CD14-positive monocyte (primary cell): ENCODE results near the gene UNC5C. TPM values are rescaled to one million over a fixed set of nuclear protein-coding genes. Genes with fewer than 3 reads are reported as not detected.

Experiments used
- DNase-seq, 3 donors: peaks; one replicate each; pipeline ENCODE4 v3.0.0-alpha.2; 2011 to 2022
- H2AFZ ChIP-seq: 2 replicates; pipeline ENCODE4 v1.6.0; 2012; ENCODE audit warnings: mild to moderate bottlenecking, low read depth, low read length, inconsistent platforms; ENCODE audit not compliant: insufficient read depth, poor library complexity, severe bottlenecking
- H3K27ac ChIP-seq, 2 donors: 1 replicate in 1 of 2; 2 replicates in 1 of 2; pipeline ENCODE4 v1.5.1; 2012 to 2013; ENCODE audit warnings: low read length in 2 of 2, control low read depth in 1 of 2, inconsistent platforms in 1 of 2, low read depth in 1 of 2, mild to moderate bottlenecking in 1 of 2
- H3K27me3 ChIP-seq, 2 donors: one replicate each; pipeline versions ENCODE4 v1.6.0 to v1.6.1; 2011 to 2013; ENCODE audit warnings: low read length in 2 of 2; ENCODE audit not compliant: control insufficient read depth in 2 of 2, insufficient read depth in 2 of 2
- H3K36me3 ChIP-seq, 2 donors: replicated peaks in 1 of 2; 1 replicate in 1 of 2; 2 replicates in 1 of 2; pipeline versions ENCODE4 v1.5.1 to v1.6.1; 2012 to 2013; ENCODE audit warnings: low read length in 2 of 2, control low read depth in 1 of 2, inconsistent platforms in 1 of 2, mild to moderate bottlenecking in 1 of 2; ENCODE audit not compliant: insufficient read depth in 2 of 2, control insufficient read depth in 1 of 2
- H3K4me1 ChIP-seq, 2 donors: 1 replicate in 1 of 2; 2 replicates in 1 of 2; pipeline versions ENCODE4 v1.5.1 to v1.6.1; 2012 to 2013; ENCODE audit warnings: low read length in 2 of 2, control low read depth in 1 of 2, inconsistent platforms in 1 of 2, mild to moderate bottlenecking in 1 of 2, moderate library complexity in 1 of 2; ENCODE audit not compliant: insufficient read depth in 2 of 2, control insufficient read depth in 1 of 2
- H3K4me2 ChIP-seq: replicated peaks from 2 replicates; pipeline ENCODE3; 2012; ENCODE audit warnings: low read length, moderate library complexity, mild to moderate bottlenecking; ENCODE audit not compliant: poor library complexity, severe bottlenecking; ENCODE audit errors: extremely low read depth
- H3K4me3 ChIP-seq, 3 experiments: fragments of 200-600 bp in 1 of 3; sonication (generic) in 1 of 3; replicated peaks in 1 of 3; 1 replicate in 2 of 3; 2 replicates in 1 of 3; pipeline ENCODE4 v1.5.1; 2011 to 2013; ENCODE audit warnings: low read length in 3 of 3, mild to moderate bottlenecking in 3 of 3, control low read depth in 2 of 3, low read depth in 2 of 3, inconsistent platforms in 1 of 3, moderate library complexity in 1 of 3
- H3K79me2 ChIP-seq: 2 replicates; pipeline ENCODE4 v1.6.0; 2012; ENCODE audit warnings: mild to moderate bottlenecking, control low read depth, inconsistent platforms, low read length, moderate library complexity; ENCODE audit not compliant: insufficient read depth
- H3K9ac ChIP-seq: 2 replicates; pipeline ENCODE4 v1.6.0; 2017; ENCODE audit warnings: low read length, mild to moderate bottlenecking; ENCODE audit not compliant: insufficient read depth, poor library complexity, severe bottlenecking
- H3K9me3 ChIP-seq, 2 donors: replicated peaks in 1 of 2; 1 replicate in 1 of 2; 2 replicates in 1 of 2; pipeline versions ENCODE4 v1.5.1 to v1.6.1; 2012 to 2013; ENCODE audit warnings: low read length in 2 of 2, control low read depth in 1 of 2; ENCODE audit not compliant: control insufficient read depth in 1 of 2, insufficient read depth in 1 of 2
- H4K20me1 ChIP-seq: 2 replicates; pipeline ENCODE4 v1.6.0; 2012; ENCODE audit warnings: mild to moderate bottlenecking, low read length, control low read depth, moderate library complexity; ENCODE audit not compliant: insufficient read depth
- H3K27ac Mint-ChIP-seq, 7 donors: one replicate each; pipeline ENCODE4 v1.8.0; 2020; ENCODE audit warnings: mild to moderate bottlenecking in 7 of 7, mixed read lengths in 7 of 7, moderate library complexity in 6 of 7, inconsistent platforms in 2 of 7
- H3K27me3 Mint-ChIP-seq, 3 donors: one replicate each; pipeline ENCODE4 v1.8.0; 2021 to 2022; ENCODE audit warnings: low read depth in 3 of 3, mild to moderate bottlenecking in 3 of 3, mixed read lengths in 3 of 3, moderate library complexity in 3 of 3, inconsistent platforms in 1 of 3
- H3K36me3 Mint-ChIP-seq, 2 donors: one replicate each; pipeline ENCODE4 v1.8.0; 2020; ENCODE audit warnings: mixed read lengths in 2 of 2, inconsistent platforms in 1 of 2, mild to moderate bottlenecking in 1 of 2
- H3K4me1 Mint-ChIP-seq: one replicate; pipeline ENCODE4 v1.8.0; 2020; ENCODE audit warnings: mild to moderate bottlenecking, mixed read lengths
- H3K4me3 Mint-ChIP-seq, 2 donors: one replicate each; pipeline ENCODE4 v1.8.0; 2020; ENCODE audit warnings: mild to moderate bottlenecking in 2 of 2, mixed read lengths in 2 of 2, moderate library complexity in 1 of 2
- H3K9me3 Mint-ChIP-seq, 7 donors: one replicate each; pipeline ENCODE4 v1.8.0; 2020 to 2022; ENCODE audit warnings: mixed read lengths in 7 of 7, mild to moderate bottlenecking in 6 of 7, moderate library complexity in 6 of 7, inconsistent platforms in 2 of 7
- CTCF ChIP-seq: fragments of 200-600 bp; IDR thresholded peaks from one replicate; pipeline ENCODE4 v1.8.0; 2022; ENCODE audit warnings: antibody characterized with exemption, mild to moderate bottlenecking
- WGBS: methylation state at CpG from one replicate; pipeline ENCODE4 v1.1.5; 2013; ENCODE audit warnings: missing lambda C conversion rate; ENCODE audit not compliant: insufficient coverage; 5-methylcytosine and 5-hydroxymethylcytosine counted together
- intact Hi-C, 2 donors: fragments of 100-400 bp; cut with micrococcal nuclease; formaldehyde crosslinking; loops; one replicate each; pipeline versions ENCODE4 v1.15.0 to v1.15.1; 2023
- polyA plus RNA-seq, 3 donors: library from polyadenylated mRNA; depleted of rRNA in 1 of 3; unstranded in 2 of 3; stranded (reverse) in 1 of 3; fragments of 300-500 nt in 2 of 3; fragments of >200 nt in 1 of 3; fragmentation: Illumina TruSeq in 2 of 3; gene quantifications; 1 replicate in 2 of 3; 2 replicates in 1 of 3; pipeline ENCODE4 v1.2.3, GENCODE V29; 2012 to 2021

UNC5C gene
- polyA plus RNA-seq, 3 donors, result 0.03 TPM; not detected in 2

- H3K27me3 Mint-ChIP-seq, result peaks cover 0 to 2% (median 0%) of the 10 kb centered on the region in 3 donors
- Histone ChIP-seq H4K20me1 (no peaks in the 10 kb centered on the region), H3K4me2 (no peak overlapping the region), H3K4me3 (no peak overlapping the region), H3K27ac (no peak overlapping the region), H3K27me3 (no peaks in the 10 kb centered on the region), H3K36me3 (no peaks in the 10 kb centered on the region), H3K9ac (no peak overlapping the region), H2AFZ (no peak overlapping the region), H3K4me1 (no peaks in the 10 kb centered on the region), H3K79me2 (no peaks in the 10 kb centered on the region), H3K9me3 (no peaks in the 10 kb centered on the region)
- peaks cover 0 to 6% (median 2%) of the 10 kb centered on the region in 7 donors for H3K9me3 Mint-ChIP-seq
- no peak for DNase-seq
- 100% methylated on average over 1 of the region's 4 CpGs for WGBS
- H3K36me3 Mint-ChIP-seq, result no peaks in the 10 kb centered on the region
- H3K27ac Mint-ChIP-seq, result no peak overlapping the region
- H3K4me3 Mint-ChIP-seq, result no peak overlapping the region
- intact Hi-C loops, result no loop called here
- no peak for TF ChIP-seq CTCF
- no peaks in the 10 kb centered on the region for H3K4me1 Mint-ChIP-seq
Measured at GRCh38 chr4:95377366-95377900, 171.3 kb downstream of the UNC5C start.

GRCh38 chr4:95371476-95372224 is 177.1 kb downstream of the UNC5C start:
- Mint-ChIP-seq H3K27me3 (peaks cover 0 to 2% (median 0%) of the 10 kb centered on the region in 3 donors), H3K4me3 (no peak overlapping the region), H3K36me3 (no peaks in the 10 kb centered on the region), H3K27ac (no peak overlapping the region), H3K4me1 (no peaks in the 10 kb centered on the region), H3K9me3 (peaks cover 0 to 4% (median 2%) of the 10 kb centered on the region in 7 donors)
- no peaks in the 10 kb centered on the region for H3K79me2 ChIP-seq
- no peak overlapping the region for H3K4me2 ChIP-seq
- H3K4me3 ChIP-seq, result no peak overlapping the region
- H3K9me3 ChIP-seq, result no peaks in the 10 kb centered on the region
- no peak for DNase-seq
- no peak for TF ChIP-seq CTCF
- H3K27me3 ChIP-seq, result no peaks in the 10 kb centered on the region
- no peaks in the 10 kb centered on the region for H3K4me1 ChIP-seq
- H3K27ac ChIP-seq, result no peak overlapping the region
- intact Hi-C loops, result no loop called here
- no peaks in the 10 kb centered on the region for H4K20me1 ChIP-seq
- H3K9ac ChIP-seq, result no peak overlapping the region
- no peak overlapping the region for H2AFZ ChIP-seq
- no peaks in the 10 kb centered on the region for H3K36me3 ChIP-seq
- WGBS, result no CpG with 5 or more reads among the region's 3 CpGs
